HEK293 (cell line): ENCODE results near the gene MSLN.
"Not testable (repeated sequence)": the region's sequence is repeated elsewhere in the genome, so short reads cannot be mapped to it uniquely, and the experiment has no call there.

Experiments
- CTCF ChIA-PET: fragments of 350-600 bp; formaldehyde crosslinking; extraction: SDS; loops from one replicate; lab custom pipeline; 2021; ENCODE audit warnings: antibody characterized with exemption; lab: Yijun Ruan, JAX
- POLR2A ChIA-PET: fragments of 300-600 bp; formaldehyde crosslinking; extraction: SDS; loops from one replicate; lab custom pipeline; 2020; ENCODE audit warnings: antibody characterized with exemption, inconsistent platforms; lab: Yijun Ruan, JAX
- H3K27ac ChIP-seq: fragments of 200-500 bp; sonication (Bioruptor generic); 2 replicates; pipeline ENCODE4 v1.5.1; 2014; ENCODE audit warnings: low read depth, low read length, control low read depth, inconsistent platforms; ENCODE audit errors: extremely low read depth
- H3K36me3 ChIP-seq, 2 experiments: fragments of 200-500 bp in 1 of 2; sonication (Bioruptor generic) in 1 of 2; 1 replicate in 1 of 2; 2 replicates in 1 of 2; pipeline ENCODE4 v1.5.1; 2014 to 2017; ENCODE audit warnings: inconsistent platforms in 2 of 2, low read length in 2 of 2; ENCODE audit not compliant: control insufficient read depth in 2 of 2, insufficient read depth in 1 of 2
- H3K4me1 ChIP-seq: fragments of 200-500 bp; sonication (Bioruptor generic); 2 replicates; pipeline ENCODE4 v1.5.1; 2014; ENCODE audit warnings: mild to moderate bottlenecking, low read length, inconsistent platforms; ENCODE audit not compliant: control insufficient read depth, insufficient read depth
- H3K4me3 ChIP-seq: 2 replicates; pipeline ENCODE4 v1.5.1; 2011; ENCODE audit warnings: low read depth, mild to moderate bottlenecking, control low read depth, low read length, moderate library complexity
- H3K9me3 ChIP-seq: fragments of 200-500 bp; sonication (Bioruptor generic); 2 replicates; pipeline ENCODE4 v1.5.1; 2014; ENCODE audit warnings: low read depth, low read length, inconsistent platforms; ENCODE audit not compliant: control insufficient read depth, insufficient read depth
- BCL11B ChIP-seq: fragments of 450-650 bp; formaldehyde crosslinking; IDR thresholded peaks from 2 replicates; pipeline ENCODE4 v1.5.1; 2016; ENCODE audit warnings: low read depth, missing biosample characterization, missing genetic modification characterization
- KLF7 ChIP-seq: fragments of 450-650 bp; formaldehyde crosslinking; IDR thresholded peaks from 2 replicates; pipeline ENCODE4 v1.5.1; 2016; ENCODE audit warnings: missing biosample characterization, missing genetic modification characterization, borderline replicate concordance
- KLF8 ChIP-seq: fragments of 450-650 bp; formaldehyde crosslinking; IDR thresholded peaks from 2 replicates; pipeline ENCODE4 v1.5.1; 2016; ENCODE audit warnings: missing biosample characterization, missing genetic modification characterization
- KLF9 ChIP-seq: fragments of 450-650 bp; formaldehyde crosslinking; IDR thresholded peaks from 2 replicates; pipeline ENCODE4 v1.5.1; 2016; ENCODE audit warnings: missing biosample characterization, missing genetic modification characterization, low read depth
- PRDM1 ChIP-seq: fragments of 450-650 bp; formaldehyde crosslinking; IDR thresholded peaks from 2 replicates; pipeline ENCODE4; 2016; ENCODE audit warnings: missing biosample characterization, missing genetic modification characterization
- SCRT1 ChIP-seq: fragments of 450-650 bp; formaldehyde crosslinking; IDR thresholded peaks from 2 replicates; pipeline ENCODE4 v1.5.1; 2016; ENCODE audit warnings: missing biosample characterization, missing genetic modification characterization, borderline replicate concordance
- SP7 ChIP-seq: fragments of 450-650 bp; formaldehyde crosslinking; IDR thresholded peaks from 2 replicates; pipeline ENCODE4 v1.5.1; 2016; ENCODE audit warnings: missing biosample characterization, missing genetic modification characterization
- TRIM28 ChIP-seq: IDR thresholded peaks from 2 replicates; pipeline ENCODE4 v1.6.1; 2011; ENCODE audit warnings: low read length, control low read depth, borderline replicate concordance
- ZEB2 ChIP-seq: fragments of 450-650 bp; formaldehyde crosslinking; IDR thresholded peaks from 2 replicates; pipeline ENCODE4 v1.5.1; 2016; ENCODE audit warnings: missing biosample characterization, missing genetic modification characterization
- ZFP69B ChIP-seq: fragments of 450-650 bp; formaldehyde crosslinking; IDR thresholded peaks from 2 replicates; pipeline ENCODE4 v1.5.1; 2016; ENCODE audit warnings: missing biosample characterization, missing genetic modification characterization
- ZNF138 ChIP-seq: fragments of 450-650 bp; formaldehyde crosslinking; IDR thresholded peaks from 2 replicates; pipeline ENCODE4 v1.5.1; 2016; ENCODE audit warnings: missing biosample characterization, missing genetic modification characterization, borderline replicate concordance
- ZNF2 ChIP-seq: fragments of 450-650 bp; formaldehyde crosslinking; IDR thresholded peaks from 2 replicates; pipeline ENCODE4 v1.5.1; 2016; ENCODE audit warnings: missing biosample characterization, missing genetic modification characterization
- ZNF366 ChIP-seq: fragments of 450-650 bp; formaldehyde crosslinking; conservative IDR thresholded peaks from 2 replicates; pipeline ENCODE4 v1.5.1; 2016; ENCODE audit warnings: missing biosample characterization, missing genetic modification characterization
- ZNF501 ChIP-seq: fragments of 450-650 bp; formaldehyde crosslinking; IDR thresholded peaks from 2 replicates; pipeline ENCODE4 v1.5.1; 2016; ENCODE audit warnings: missing biosample characterization, missing genetic modification characterization
- ZNF768 ChIP-seq: fragments of 450-650 bp; formaldehyde crosslinking; IDR thresholded peaks from 2 replicates; pipeline ENCODE4 v1.5.1; 2018; ENCODE audit warnings: missing biosample characterization, mild to moderate bottlenecking, missing genetic modification characterization
- ZXDB ChIP-seq: fragments of 450-650 bp; formaldehyde crosslinking; IDR thresholded peaks from 2 replicates; pipeline ENCODE4 v1.5.1; 2016; ENCODE audit warnings: missing biosample characterization, missing genetic modification characterization
- TF ChIP-seq, protein P1 (sequence below): fragments of 450-650 bp; formaldehyde crosslinking; IDR thresholded peaks from 2 replicates; pipeline ENCODE4 v1.5.1; 2016; ENCODE audit warnings: missing biosample characterization, missing genetic modification characterization, borderline replicate concordance
- TF ChIP-seq, protein P2 (sequence below): fragments of 450-650 bp; formaldehyde crosslinking; IDR thresholded peaks from 2 replicates; pipeline ENCODE4 v1.5.1; 2016; ENCODE audit warnings: missing biosample characterization, missing genetic modification characterization
- TF ChIP-seq, protein P3 (sequence below): fragments of 450-650 bp; formaldehyde crosslinking; conservative IDR thresholded peaks from 2 replicates; pipeline ENCODE4 v1.5.1; 2016; ENCODE audit warnings: low read depth, missing biosample characterization, missing genetic modification characterization
- TF ChIP-seq, protein P4 (sequence below): fragments of 450-650 bp; formaldehyde crosslinking; IDR thresholded peaks from 2 replicates; pipeline ENCODE4 v1.5.1; 2016; ENCODE audit warnings: missing biosample characterization, missing genetic modification characterization

Gene MSLN

DNA sequence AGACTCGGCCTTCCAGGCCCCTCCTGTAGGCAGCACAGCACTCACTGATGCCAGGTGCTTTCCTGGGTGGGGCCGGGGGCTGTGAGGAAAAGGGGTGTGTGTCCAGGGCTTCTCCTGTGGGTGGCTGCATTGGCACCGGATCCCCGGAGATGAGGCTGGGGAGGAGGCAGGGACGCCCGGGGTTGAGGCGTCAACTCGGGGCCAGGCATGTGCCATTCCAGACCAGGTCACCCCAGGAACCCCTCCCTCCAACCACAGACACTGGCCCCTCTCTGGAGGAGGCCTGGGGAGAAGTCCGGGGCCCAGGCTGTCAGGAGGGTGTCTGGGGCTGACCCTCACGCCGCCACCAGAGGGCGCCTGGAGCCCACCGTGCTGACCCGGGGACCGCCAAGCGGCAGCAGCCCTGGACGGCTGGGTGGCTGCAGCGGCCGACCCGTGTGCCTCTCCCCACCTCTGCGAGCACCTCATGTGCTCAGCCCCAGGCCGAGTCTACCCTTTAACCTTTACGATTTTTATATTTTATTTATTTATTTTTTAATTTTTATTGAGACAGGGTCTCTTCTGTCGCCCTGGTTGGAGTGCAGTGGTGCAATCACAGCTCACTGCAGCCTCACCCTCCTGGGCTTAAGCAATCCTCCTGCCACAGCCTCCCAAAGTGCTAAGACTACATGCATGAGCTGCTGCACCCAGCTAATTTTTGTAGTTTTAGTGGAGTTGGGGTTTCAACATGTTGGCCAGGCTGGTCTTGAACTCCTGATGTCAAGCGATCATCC, 48.8 kb upstream of the MSLN start (continued):
- TF ChIP-seq, protein P1, sequence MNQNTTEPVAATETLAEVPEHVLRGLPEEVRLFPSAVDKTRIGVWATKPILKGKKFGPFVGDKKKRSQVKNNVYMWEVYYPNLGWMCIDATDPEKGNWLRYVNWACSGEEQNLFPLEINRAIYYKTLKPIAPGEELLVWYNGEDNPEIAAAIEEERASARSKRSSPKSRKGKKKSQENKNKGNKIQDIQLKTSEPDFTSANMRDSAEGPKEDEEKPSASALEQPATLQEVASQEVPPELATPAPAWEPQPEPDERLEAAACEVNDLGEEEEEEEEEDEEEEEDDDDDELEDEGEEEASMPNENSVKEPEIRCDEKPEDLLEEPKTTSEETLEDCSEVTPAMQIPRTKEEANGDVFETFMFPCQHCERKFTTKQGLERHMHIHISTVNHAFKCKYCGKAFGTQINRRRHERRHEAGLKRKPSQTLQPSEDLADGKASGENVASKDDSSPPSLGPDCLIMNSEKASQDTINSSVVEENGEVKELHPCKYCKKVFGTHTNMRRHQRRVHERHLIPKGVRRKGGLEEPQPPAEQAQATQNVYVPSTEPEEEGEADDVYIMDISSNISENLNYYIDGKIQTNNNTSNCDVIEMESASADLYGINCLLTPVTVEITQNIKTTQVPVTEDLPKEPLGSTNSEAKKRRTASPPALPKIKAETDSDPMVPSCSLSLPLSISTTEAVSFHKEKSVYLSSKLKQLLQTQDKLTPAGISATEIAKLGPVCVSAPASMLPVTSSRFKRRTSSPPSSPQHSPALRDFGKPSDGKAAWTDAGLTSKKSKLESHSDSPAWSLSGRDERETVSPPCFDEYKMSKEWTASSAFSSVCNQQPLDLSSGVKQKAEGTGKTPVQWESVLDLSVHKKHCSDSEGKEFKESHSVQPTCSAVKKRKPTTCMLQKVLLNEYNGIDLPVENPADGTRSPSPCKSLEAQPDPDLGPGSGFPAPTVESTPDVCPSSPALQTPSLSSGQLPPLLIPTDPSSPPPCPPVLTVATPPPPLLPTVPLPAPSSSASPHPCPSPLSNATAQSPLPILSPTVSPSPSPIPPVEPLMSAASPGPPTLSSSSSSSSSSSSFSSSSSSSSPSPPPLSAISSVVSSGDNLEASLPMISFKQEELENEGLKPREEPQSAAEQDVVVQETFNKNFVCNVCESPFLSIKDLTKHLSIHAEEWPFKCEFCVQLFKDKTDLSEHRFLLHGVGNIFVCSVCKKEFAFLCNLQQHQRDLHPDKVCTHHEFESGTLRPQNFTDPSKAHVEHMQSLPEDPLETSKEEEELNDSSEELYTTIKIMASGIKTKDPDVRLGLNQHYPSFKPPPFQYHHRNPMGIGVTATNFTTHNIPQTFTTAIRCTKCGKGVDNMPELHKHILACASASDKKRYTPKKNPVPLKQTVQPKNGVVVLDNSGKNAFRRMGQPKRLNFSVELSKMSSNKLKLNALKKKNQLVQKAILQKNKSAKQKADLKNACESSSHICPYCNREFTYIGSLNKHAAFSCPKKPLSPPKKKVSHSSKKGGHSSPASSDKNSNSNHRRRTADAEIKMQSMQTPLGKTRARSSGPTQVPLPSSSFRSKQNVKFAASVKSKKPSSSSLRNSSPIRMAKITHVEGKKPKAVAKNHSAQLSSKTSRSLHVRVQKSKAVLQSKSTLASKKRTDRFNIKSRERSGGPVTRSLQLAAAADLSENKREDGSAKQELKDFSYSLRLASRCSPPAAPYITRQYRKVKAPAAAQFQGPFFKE (tag by site-specific recombination) = no peak
- TF ChIP-seq, protein P2, sequence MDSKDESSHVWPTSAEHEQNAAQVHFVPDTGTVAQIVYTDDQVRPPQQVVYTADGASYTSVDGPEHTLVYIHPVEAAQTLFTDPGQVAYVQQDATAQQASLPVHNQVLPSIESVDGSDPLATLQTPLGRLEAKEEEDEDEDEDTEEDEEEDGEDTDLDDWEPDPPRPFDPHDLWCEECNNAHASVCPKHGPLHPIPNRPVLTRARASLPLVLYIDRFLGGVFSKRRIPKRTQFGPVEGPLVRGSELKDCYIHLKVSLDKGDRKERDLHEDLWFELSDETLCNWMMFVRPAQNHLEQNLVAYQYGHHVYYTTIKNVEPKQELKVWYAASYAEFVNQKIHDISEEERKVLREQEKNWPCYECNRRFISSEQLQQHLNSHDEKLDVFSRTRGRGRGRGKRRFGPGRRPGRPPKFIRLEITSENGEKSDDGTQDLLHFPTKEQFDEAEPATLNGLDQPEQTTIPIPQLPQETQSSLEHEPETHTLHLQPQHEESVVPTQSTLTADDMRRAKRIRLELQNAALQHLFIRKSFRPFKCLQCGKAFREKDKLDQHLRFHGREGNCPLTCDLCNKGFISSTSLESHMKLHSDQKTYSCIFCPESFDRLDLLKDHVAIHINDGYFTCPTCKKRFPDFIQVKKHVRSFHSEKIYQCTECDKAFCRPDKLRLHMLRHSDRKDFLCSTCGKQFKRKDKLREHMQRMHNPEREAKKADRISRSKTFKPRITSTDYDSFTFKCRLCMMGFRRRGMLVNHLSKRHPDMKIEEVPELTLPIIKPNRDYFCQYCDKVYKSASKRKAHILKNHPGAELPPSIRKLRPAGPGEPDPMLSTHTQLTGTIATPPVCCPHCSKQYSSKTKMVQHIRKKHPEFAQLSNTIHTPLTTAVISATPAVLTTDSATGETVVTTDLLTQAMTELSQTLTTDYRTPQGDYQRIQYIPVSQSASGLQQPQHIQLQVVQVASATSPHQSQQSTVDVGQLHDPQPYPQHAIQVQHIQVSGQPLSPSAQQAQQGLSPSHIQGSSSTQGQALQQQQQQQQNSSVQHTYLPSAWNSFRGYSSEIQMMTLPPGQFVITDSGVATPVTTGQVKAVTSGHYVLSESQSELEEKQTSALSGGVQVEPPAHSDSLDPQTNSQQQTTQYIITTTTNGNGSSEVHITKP (tag by site-specific recombination) = no peak
- TF ChIP-seq TRIM28 = no peak
- TF ChIP-seq, protein P3, sequence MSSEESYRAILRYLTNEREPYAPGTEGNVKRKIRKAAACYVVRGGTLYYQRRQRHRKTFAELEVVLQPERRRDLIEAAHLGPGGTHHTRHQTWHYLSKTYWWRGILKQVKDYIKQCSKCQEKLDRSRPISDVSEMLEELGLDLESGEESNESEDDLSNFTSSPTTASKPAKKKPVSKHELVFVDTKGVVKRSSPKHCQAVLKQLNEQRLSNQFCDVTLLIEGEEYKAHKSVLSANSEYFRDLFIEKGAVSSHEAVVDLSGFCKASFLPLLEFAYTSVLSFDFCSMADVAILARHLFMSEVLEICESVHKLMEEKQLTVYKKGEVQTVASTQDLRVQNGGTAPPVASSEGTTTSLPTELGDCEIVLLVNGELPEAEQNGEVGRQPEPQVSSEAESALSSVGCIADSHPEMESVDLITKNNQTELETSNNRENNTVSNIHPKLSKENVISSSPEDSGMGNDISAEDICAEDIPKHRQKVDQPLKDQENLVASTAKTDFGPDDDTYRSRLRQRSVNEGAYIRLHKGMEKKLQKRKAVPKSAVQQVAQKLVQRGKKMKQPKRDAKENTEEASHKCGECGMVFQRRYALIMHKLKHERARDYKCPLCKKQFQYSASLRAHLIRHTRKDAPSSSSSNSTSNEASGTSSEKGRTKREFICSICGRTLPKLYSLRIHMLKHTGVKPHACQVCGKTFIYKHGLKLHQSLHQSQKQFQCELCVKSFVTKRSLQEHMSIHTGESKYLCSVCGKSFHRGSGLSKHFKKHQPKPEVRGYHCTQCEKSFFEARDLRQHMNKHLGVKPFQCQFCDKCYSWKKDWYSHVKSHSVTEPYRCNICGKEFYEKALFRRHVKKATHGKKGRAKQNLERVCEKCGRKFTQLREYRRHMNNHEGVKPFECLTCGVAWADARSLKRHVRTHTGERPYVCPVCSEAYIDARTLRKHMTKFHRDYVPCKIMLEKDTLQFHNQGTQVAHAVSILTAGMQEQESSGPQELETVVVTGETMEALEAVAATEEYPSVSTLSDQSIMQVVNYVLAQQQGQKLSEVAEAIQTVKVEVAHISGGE (tag by site-specific recombination) = no peak
- TF ChIP-seq SCRT1 (tag by site-specific recombination) = no peak
- no peak for TF ChIP-seq ZNF138 (tag by site-specific recombination)
- peak; percentile 10; the same call in 1 of the 2 replicates for TF ChIP-seq ZNF768 (tag by site-specific recombination)
- TF ChIP-seq PRDM1 (tag by site-specific recombination) = no peak
- peak; percentile 35; the same call in 1 of the 2 replicates for TF ChIP-seq BCL11B
- TF ChIP-seq ZNF2 (tag by site-specific recombination) = 0 out of 2 replicates have a peak, but pooled peaks have one; percentile 43

DNA sequence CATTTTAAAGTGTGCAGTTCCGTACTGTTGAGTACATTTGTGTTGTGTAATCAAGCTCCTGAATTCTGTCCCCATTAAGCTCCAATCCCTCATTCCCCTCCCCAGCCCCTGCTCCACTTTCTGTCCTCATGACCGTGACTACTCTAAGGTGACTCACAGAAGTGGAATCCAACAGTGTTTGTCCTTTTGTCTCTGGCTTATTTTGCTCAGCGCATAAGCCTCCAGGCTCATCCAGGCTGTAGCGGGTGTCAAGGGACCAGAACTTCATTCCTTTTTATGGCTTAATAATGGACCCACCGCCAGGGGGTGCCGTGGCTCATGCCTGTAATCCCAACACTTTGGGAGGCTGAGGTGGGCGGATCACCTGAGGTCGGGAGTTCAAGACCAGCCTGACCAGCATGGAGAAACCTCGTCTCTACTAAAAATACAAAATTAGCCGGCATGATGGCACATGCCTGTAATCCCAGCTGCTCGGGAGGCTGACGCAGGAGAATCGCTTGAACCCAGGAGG, 47.7 kb upstream of the MSLN start:
- H3K4me3 ChIP-seq, H3K9me3 ChIP-seq, H3K27ac ChIP-seq, H3K36me3 ChIP-seq: not testable (repeated sequence)
- H3K4me1 ChIP-seq = peaks cover 11% of the 10 kb centered on the region
- POLR2A ChIA-PET = interaction anchor here (0.6 to 2.5 kb wide), 7 partner anchors 8 to 92 kb away, joined by 3 to 12 read pairs (median 3); partner anchors contain the start of genes ANTKMT, CHTF18, CIAO3 and RPUSD1
- CTCF ChIA-PET = interaction anchor here (0.6 to 5.7 kb wide), 27 partner anchors 7 to 646 kb away, joined by 3 to 119 read pairs (median 5); partner anchors contain the start of genes ANTKMT, CCDC78, CHTF18 and CIAO3
- TF ChIP-seq BCL11B (0 out of 2 replicates have a peak, but pooled peaks have one; percentile 78), ZXDB (tag by site-specific recombination) (peak; percentile 64; the same call in 1 of the 2 replicates), ZEB2 (tag by site-specific recombination) (peak; percentile 73; the same call in 1 of the 2 replicates), KLF9 (tag by site-specific recombination) (peak; percentile 86), ZNF366 (tag by site-specific recombination) (peak; percentile 91), ZFP69B (tag by site-specific recombination) (peak; percentile 71), KLF8 (tag by site-specific recombination) (peak; percentile 81), ZNF2 (tag by site-specific recombination) (peak; percentile 97), SP7 (peak; percentile 84), ZNF501 (tag by site-specific recombination) (peak; percentile 47; the same call in 1 of the 2 replicates), KLF7 (peak; percentile 78; the same call in 1 of the 2 replicates)
- TF ChIP-seq, protein P4, sequence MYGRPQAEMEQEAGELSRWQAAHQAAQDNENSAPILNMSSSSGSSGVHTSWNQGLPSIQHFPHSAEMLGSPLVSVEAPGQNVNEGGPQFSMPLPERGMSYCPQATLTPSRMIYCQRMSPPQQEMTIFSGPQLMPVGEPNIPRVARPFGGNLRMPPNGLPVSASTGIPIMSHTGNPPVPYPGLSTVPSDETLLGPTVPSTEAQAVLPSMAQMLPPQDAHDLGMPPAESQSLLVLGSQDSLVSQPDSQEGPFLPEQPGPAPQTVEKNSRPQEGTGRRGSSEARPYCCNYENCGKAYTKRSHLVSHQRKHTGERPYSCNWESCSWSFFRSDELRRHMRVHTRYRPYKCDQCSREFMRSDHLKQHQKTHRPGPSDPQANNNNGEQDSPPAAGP (tag by site-specific recombination) = peak; percentile 78; the same call in 1 of the 2 replicates
